DND-41 (cell line): ENCODE results near the gene PLXNA3.

Experiments used
- CTCF ChIP-seq: IDR thresholded peaks from 2 replicates; pipeline ENCODE4 v1.5.1; 2012; ENCODE audit warnings: borderline replicate concordance, low read length, moderate library complexity, mild to moderate bottlenecking; ENCODE audit not compliant: poor library complexity, severe bottlenecking; ENCODE audit errors: extremely low read depth
- EZH2 ChIP-seq: IDR thresholded peaks from 3 replicates; pipeline ENCODE4 v1.6.1; 2012; ENCODE audit warnings: borderline replicate concordance, low read depth, mild to moderate bottlenecking, moderate library complexity, low read length, inconsistent platforms; ENCODE audit not compliant: severe bottlenecking

GRCh38 chrX:154489182-154489581 lies 31.1 kb downstream of the PLXNA3 start:
- TF ChIP-seq CTCF (no peak), EZH2 (no peak)
